Loucy (cell line): ENCODE measurements around the gene MTURN.

Source experiments
- H2AFZ ChIP-seq: fragments of 200-600 bp; sonication (generic); 2 replicates; pipeline ENCODE4 v1.6.0; 2016; ENCODE audit warnings: antibody characterized with exemption, mild to moderate bottlenecking, low read length, moderate library complexity
- H3F3A ChIP-seq: fragments of 200-600 bp; 2 replicates; pipeline ENCODE4 v1.6.0; 2016; ENCODE audit warnings: antibody characterized with exemption, low read depth, mild to moderate bottlenecking
- H3K27me3 ChIP-seq: fragments of 200-600 bp; sonication (generic); 2 replicates; pipeline ENCODE4 v1.6.1; 2014; ENCODE audit warnings: low read length, mild to moderate bottlenecking; ENCODE audit not compliant: insufficient read depth, poor library complexity, severe bottlenecking
- H3K36me3 ChIP-seq: fragments of 200-600 bp; sonication (generic); 2 replicates; pipeline ENCODE4 v1.6.1; 2016; ENCODE audit warnings: low read length; ENCODE audit not compliant: insufficient read depth
- H3K4me1 ChIP-seq: fragments of 200-600 bp; sonication (generic); 2 replicates; pipeline ENCODE4 v1.5.1; 2014; ENCODE audit warnings: low read length, mild to moderate bottlenecking; ENCODE audit not compliant: insufficient read depth, poor library complexity, severe bottlenecking
- H3K4me2 ChIP-seq: fragments of 200-600 bp; sonication (generic); 2 replicates; pipeline ENCODE4 v1.6.0; 2014; ENCODE audit warnings: antibody characterized with exemption, low read length, low read depth, mild to moderate bottlenecking; ENCODE audit not compliant: poor library complexity, severe bottlenecking
- H3K4me3 ChIP-seq: fragments of 200-600 bp; sonication (generic); 2 replicates; pipeline ENCODE4 v1.5.1; 2014; ENCODE audit warnings: low read length, mild to moderate bottlenecking, mixed read lengths; ENCODE audit not compliant: poor library complexity, severe bottlenecking
- H3K79me2 ChIP-seq: fragments of 200-600 bp; sonication (generic); 2 replicates; pipeline ENCODE4 v1.6.1; 2014; ENCODE audit warnings: low read length; ENCODE audit not compliant: insufficient read depth
- H3K9ac ChIP-seq: fragments of 200-600 bp; sonication (generic); 2 replicates; pipeline ENCODE4 v1.6.0; 2014; ENCODE audit warnings: mild to moderate bottlenecking, low read depth, low read length, moderate library complexity; ENCODE audit not compliant: poor library complexity, severe bottlenecking
- H3K9me2 ChIP-seq: fragments of 200-600 bp; sonication (generic); replicated peaks from 2 replicates; pipeline ENCODE4 v1.6.1; 2016; ENCODE audit warnings: low read depth, low read length, mixed read lengths
- H3K9me3 ChIP-seq: fragments of 200-600 bp; sonication (generic); 2 replicates; pipeline ENCODE4 v1.6.1; 2014; ENCODE audit warnings: mild to moderate bottlenecking, antibody characterized with exemption, low read length, low read depth; ENCODE audit not compliant: insufficient read depth
- H4K20me1 ChIP-seq: fragments of 200-600 bp; sonication (generic); 2 replicates; pipeline ENCODE4 v1.6.0; 2014; ENCODE audit warnings: antibody characterized with exemption, low read length, mild to moderate bottlenecking; ENCODE audit not compliant: insufficient read depth, poor library complexity, severe bottlenecking
- CTCF ChIP-seq: fragments of 200-600 bp; sonication (generic); conservative IDR thresholded peaks from 2 replicates; pipeline ENCODE4 v1.5.1; 2014; ENCODE audit warnings: mild to moderate bottlenecking, antibody characterized with exemption, low read length
- EZH2phosphoT487 ChIP-seq: fragments of 200-600 bp; IDR thresholded peaks from 2 replicates; pipeline ENCODE4 v1.6.1; 2018; ENCODE audit warnings: antibody characterized with exemption, mild to moderate bottlenecking, moderate library complexity, borderline replicate concordance

Gene MTURN

GRCh38 chr7:30168835-30169573, 34.2 kb downstream of the MTURN start:
- Histone ChIP-seq H3K4me2 (no peak overlapping the region), H3K9ac (no peak overlapping the region)

GRCh38 chr7:30169579-30169978, 34.8 kb downstream of the MTURN start:
- H3K9me2 ChIP-seq: no peaks in the 10 kb centered on the region
- peaks cover 8% of the 10 kb centered on the region for H3K4me1 ChIP-seq

More at GRCh38 chr7:30168835-30169573, 34.2 kb downstream of the MTURN start:
- Histone ChIP-seq H3F3A (no peaks in the 10 kb centered on the region), H3K4me3 (no peak overlapping the region), H4K20me1 (no peaks in the 10 kb centered on the region), H3K9me2 (no peaks in the 10 kb centered on the region), H3K27me3 (no peaks in the 10 kb centered on the region), H3K4me1 (peaks cover 12% of the 10 kb centered on the region), H2AFZ (no peak overlapping the region), H3K36me3 (no peaks in the 10 kb centered on the region), H3K9me3 (no peaks in the 10 kb centered on the region), H3K79me2 (no peaks in the 10 kb centered on the region)
- TF ChIP-seq CTCF: no peak
- TF ChIP-seq EZH2phosphoT487: no peak

GRCh38 chr7:30170476-30171205, 35.9 kb downstream of the MTURN start:
- H3K4me1 ChIP-seq: peaks cover 8% of the 10 kb centered on the region

More at GRCh38 chr7:30169579-30169978, 34.8 kb downstream of the MTURN start:
- Histone ChIP-seq H3K27me3 (no peaks in the 10 kb centered on the region), H3K4me3 (no peak overlapping the region), H3K79me2 (no peaks in the 10 kb centered on the region), H3F3A (no peaks in the 10 kb centered on the region), H2AFZ (no peak overlapping the region), H3K9ac (no peak overlapping the region), H3K4me2 (no peak overlapping the region), H3K9me3 (no peaks in the 10 kb centered on the region), H4K20me1 (no peaks in the 10 kb centered on the region), H3K36me3 (no peaks in the 10 kb centered on the region)
- TF ChIP-seq CTCF (no peak), EZH2phosphoT487 (no peak)

More at GRCh38 chr7:30170476-30171205, 35.9 kb downstream of the MTURN start:
- Histone ChIP-seq H3K36me3 (no peaks in the 10 kb centered on the region), H3K9me3 (no peaks in the 10 kb centered on the region), H3K4me2 (no peak overlapping the region), H3K79me2 (no peaks in the 10 kb centered on the region), H3F3A (no peaks in the 10 kb centered on the region), H3K9ac (no peak overlapping the region), H3K4me3 (no peak overlapping the region), H2AFZ (no peak overlapping the region), H3K9me2 (no peaks in the 10 kb centered on the region), H3K27me3 (no peaks in the 10 kb centered on the region), H4K20me1 (no peaks in the 10 kb centered on the region)
- no peak for TF ChIP-seq EZH2phosphoT487
- no peak for TF ChIP-seq CTCF
